ENCODE data around the gene DGKQ.

DGKQ gene

GRCh38 chr4:1019320-1019719 is 46.0 kb upstream of the DGKQ start:
- no peak overlapping the region for H3K4me3 ChIP-seq (ENCODE audit: low read length)

GRCh38 chr4:1018147-1019020 is 45.0 kb upstream of the DGKQ start:
- no peaks in the 10 kb centered on the region for H3K79me2 ChIP-seq (ENCODE audit: control insufficient read depth, insufficient read depth, low read length)
- no peak overlapping the region for H4K8ac ChIP-seq (ENCODE audit: low read depth, low read length)
- no peak overlapping the region for H3K23ac ChIP-seq (ENCODE audit: low read length)
- no peak overlapping the region for H3K56ac ChIP-seq (ENCODE audit: low read length)
- no peak overlapping the region for H3K4me2 ChIP-seq (ENCODE audit: low read length)
- no peak overlapping the region for H4K5ac ChIP-seq (ENCODE audit: low read length)
- WGBS (ENCODE audit: extremely low coverage, insufficient coverage, low lambda C conversion rate): no CpG with 5 or more reads among the region's 29 CpGs
- H3K18ac ChIP-seq (ENCODE audit: low read length): no peak overlapping the region
- no peak overlapping the region for H3K27ac ChIP-seq (ENCODE audit: low read depth, low read length)
- no peak overlapping the region for H2BK15ac ChIP-seq (replicated peaks; ENCODE audit: low read depth)
- H3K4me1 ChIP-seq (ENCODE audit: control insufficient read depth, low read depth, low read length): no peaks in the 10 kb centered on the region
- H2BK120ac ChIP-seq (ENCODE audit: low read depth, low read length): no peak overlapping the region
- no peak overlapping the region for H3K4ac ChIP-seq (ENCODE audit: low read depth, low read length)
- no peak overlapping the region for H3K9ac ChIP-seq (ENCODE audit: low read length)
- H3K36me3 ChIP-seq (ENCODE audit: control insufficient read depth, insufficient read depth, low read length): no peaks in the 10 kb centered on the region
- no peak overlapping the region for H2BK5ac ChIP-seq (ENCODE audit: low read length)
- no peak for DNase-seq
- no peaks in the 10 kb centered on the region for H3K79me1 ChIP-seq (ENCODE audit: low read length)
- H2AK5ac ChIP-seq (ENCODE audit: low read length): no peak overlapping the region
- no peak overlapping the region for H3K4me3 ChIP-seq (ENCODE audit: low read length)
- H3K27me3 ChIP-seq (ENCODE audit: insufficient read depth, low read length, poor library complexity): no peaks in the 10 kb centered on the region

More at GRCh38 chr4:1019320-1019719, 46.0 kb upstream of the DGKQ start:
- Histone ChIP-seq H3K9ac (ENCODE audit: low read length) (no peak overlapping the region), H3K79me2 (ENCODE audit: control insufficient read depth, insufficient read depth, low read length) (no peaks in the 10 kb centered on the region), H3K27ac (ENCODE audit: low read depth, low read length) (no peak overlapping the region), H2BK15ac (replicated peaks; ENCODE audit: low read depth) (no peak overlapping the region), H4K5ac (ENCODE audit: low read length) (no peak overlapping the region), H3K56ac (ENCODE audit: low read length) (peak overlapping the region; percentile 44), H3K23ac (ENCODE audit: low read length) (no peak overlapping the region), H2AK5ac (ENCODE audit: low read length) (no peak overlapping the region), H3K4me2 (ENCODE audit: low read length) (no peak overlapping the region), H3K36me3 (ENCODE audit: control insufficient read depth, insufficient read depth, low read length) (no peaks in the 10 kb centered on the region), H2BK120ac (ENCODE audit: low read depth, low read length) (no peak overlapping the region), H3K79me1 (ENCODE audit: low read length) (no peaks in the 10 kb centered on the region), H3K27me3 (ENCODE audit: insufficient read depth, low read length, poor library complexity) (no peaks in the 10 kb centered on the region), H3K18ac (ENCODE audit: low read length) (no peak overlapping the region), H3K4me1 (ENCODE audit: control insufficient read depth, low read depth, low read length) (no peaks in the 10 kb centered on the region), H2BK5ac (ENCODE audit: low read length) (no peak overlapping the region), H3K4ac (ENCODE audit: low read depth, low read length) (no peak overlapping the region), H4K8ac (ENCODE audit: low read depth, low read length) (no peak overlapping the region)
- no CpG with 5 or more reads among the region's 9 CpGs for WGBS (ENCODE audit: extremely low coverage, insufficient coverage, low lambda C conversion rate)
- no peak for DNase-seq

- no peaks in the 10 kb centered on the region for H3K27me3 ChIP-seq (ENCODE audit: insufficient read depth, low read length, poor library complexity)
- no peaks in the 10 kb centered on the region for H3K79me1 ChIP-seq (ENCODE audit: low read length)
- no peak overlapping the region for H2BK120ac ChIP-seq (ENCODE audit: low read depth, low read length)
- H3K23ac ChIP-seq (ENCODE audit: low read length): no peak overlapping the region
- no peaks in the 10 kb centered on the region for H3K4me1 ChIP-seq (ENCODE audit: control insufficient read depth, low read depth, low read length)
- H3K56ac ChIP-seq (ENCODE audit: low read length): no peak overlapping the region
- no peak overlapping the region for H3K4ac ChIP-seq (ENCODE audit: low read depth, low read length)
- H2BK15ac ChIP-seq (replicated peaks; ENCODE audit: low read depth): no peak overlapping the region
- H3K4me2 ChIP-seq (ENCODE audit: low read length): no peak overlapping the region
- no peak overlapping the region for H2BK5ac ChIP-seq (ENCODE audit: low read length)
- H4K8ac ChIP-seq (ENCODE audit: low read depth, low read length): no peak overlapping the region
- no CpG with 5 or more reads among the region's 15 CpGs for WGBS (ENCODE audit: extremely low coverage, insufficient coverage, low lambda C conversion rate)
- no peaks in the 10 kb centered on the region for H3K79me2 ChIP-seq (ENCODE audit: control insufficient read depth, insufficient read depth, low read length)
- no peak overlapping the region for H4K5ac ChIP-seq (ENCODE audit: low read length)
- H2AK5ac ChIP-seq (ENCODE audit: low read length): no peak overlapping the region
- no peak overlapping the region for H3K4me3 ChIP-seq (ENCODE audit: low read length)
- H3K27ac ChIP-seq (ENCODE audit: low read depth, low read length): no peak overlapping the region
- no peak overlapping the region for H3K9ac ChIP-seq (ENCODE audit: low read length)
- no peaks in the 10 kb centered on the region for H3K36me3 ChIP-seq (ENCODE audit: control insufficient read depth, insufficient read depth, low read length)
- DNase-seq: no peak
- H3K18ac ChIP-seq (ENCODE audit: low read length): no peak overlapping the region
These were observed 44.3 kb upstream of the DGKQ start for GRCh38 chr4:1017706-1018105.

- no peak overlapping the region for H3K23ac ChIP-seq (ENCODE audit: low read length)
- no peak overlapping the region for H3K56ac ChIP-seq (ENCODE audit: low read length)
- no peaks in the 10 kb centered on the region for H3K27me3 ChIP-seq (ENCODE audit: insufficient read depth, low read length, poor library complexity)
- H3K4me3 ChIP-seq (ENCODE audit: low read length): no peak overlapping the region
- no peaks in the 10 kb centered on the region for H3K79me1 ChIP-seq (ENCODE audit: low read length)
- no peaks in the 10 kb centered on the region for H3K4me1 ChIP-seq (ENCODE audit: control insufficient read depth, low read depth, low read length)
- no peaks in the 10 kb centered on the region for H3K36me3 ChIP-seq (ENCODE audit: control insufficient read depth, insufficient read depth, low read length)
- H3K4me2 ChIP-seq (ENCODE audit: low read length): no peak overlapping the region
- no peak overlapping the region for H3K18ac ChIP-seq (ENCODE audit: low read length)
- WGBS (ENCODE audit: extremely low coverage, insufficient coverage, low lambda C conversion rate): no CpG with 5 or more reads among the region's 16 CpGs
- H2BK5ac ChIP-seq (ENCODE audit: low read length): no peak overlapping the region
- no peak overlapping the region for H3K27ac ChIP-seq (ENCODE audit: low read depth, low read length)
- no peak overlapping the region for H2BK120ac ChIP-seq (ENCODE audit: low read depth, low read length)
- no peak overlapping the region for H3K4ac ChIP-seq (ENCODE audit: low read depth, low read length)
- H4K8ac ChIP-seq (ENCODE audit: low read depth, low read length): no peak overlapping the region
- no peaks in the 10 kb centered on the region for H3K79me2 ChIP-seq (ENCODE audit: control insufficient read depth, insufficient read depth, low read length)
- no peak overlapping the region for H3K9ac ChIP-seq (ENCODE audit: low read length)
- H2AK5ac ChIP-seq (ENCODE audit: low read length): no peak overlapping the region
- no peak for DNase-seq
- H4K5ac ChIP-seq (ENCODE audit: low read length): no peak overlapping the region
- H2BK15ac ChIP-seq (replicated peaks; ENCODE audit: low read depth): no peak overlapping the region
These were observed 43.8 kb upstream of the DGKQ start for GRCh38 chr4:1017211-1017610.

GRCh38 chr4:1015746-1016145 is 42.4 kb upstream of the DGKQ start:
- no CpG with 5 or more reads among the region's 10 CpGs for WGBS (ENCODE audit: extremely low coverage, insufficient coverage, low lambda C conversion rate)
- DNase-seq: no peak

GRCh38 chr4:1015179-1015578 is 41.8 kb upstream of the DGKQ start:
- Histone ChIP-seq H2BK5ac (ENCODE audit: low read length) (no peak overlapping the region), H4K8ac (ENCODE audit: low read depth, low read length) (no peak overlapping the region), H2BK120ac (ENCODE audit: low read depth, low read length) (no peak overlapping the region), H3K4ac (ENCODE audit: low read depth, low read length) (no peak overlapping the region), H3K4me3 (ENCODE audit: low read length) (no peak overlapping the region), H3K4me1 (ENCODE audit: control insufficient read depth, low read depth, low read length) (no peaks in the 10 kb centered on the region), H3K36me3 (ENCODE audit: control insufficient read depth, insufficient read depth, low read length) (no peaks in the 10 kb centered on the region), H2BK15ac (replicated peaks; ENCODE audit: low read depth) (no peak overlapping the region), H2AK5ac (ENCODE audit: low read length) (no peak overlapping the region), H3K23ac (ENCODE audit: low read length) (no peak overlapping the region), H3K56ac (ENCODE audit: low read length) (no peak overlapping the region), H3K79me2 (ENCODE audit: control insufficient read depth, insufficient read depth, low read length) (no peaks in the 10 kb centered on the region), H3K18ac (ENCODE audit: low read length) (no peak overlapping the region), H3K27ac (ENCODE audit: low read depth, low read length) (no peak overlapping the region), H4K5ac (ENCODE audit: low read length) (no peak overlapping the region), H3K79me1 (ENCODE audit: low read length) (no peaks in the 10 kb centered on the region), H3K9ac (ENCODE audit: low read length) (no peak overlapping the region), H3K27me3 (ENCODE audit: insufficient read depth, low read length, poor library complexity) (peaks cover 7% of the 10 kb centered on the region), H3K4me2 (ENCODE audit: low read length) (no peak overlapping the region)
- no CpG with 5 or more reads among the region's 8 CpGs for WGBS (ENCODE audit: extremely low coverage, insufficient coverage, low lambda C conversion rate)
- DNase-seq: no peak

More at GRCh38 chr4:1015746-1016145, 42.4 kb upstream of the DGKQ start:
- H3K27me3 ChIP-seq (ENCODE audit: insufficient read depth, low read length, poor library complexity): peaks cover 2% of the 10 kb centered on the region
- no peak overlapping the region for H3K4ac ChIP-seq (ENCODE audit: low read depth, low read length)
- H2BK15ac ChIP-seq (replicated peaks; ENCODE audit: low read depth): no peak overlapping the region
- no peaks in the 10 kb centered on the region for H3K79me2 ChIP-seq (ENCODE audit: control insufficient read depth, insufficient read depth, low read length)
- H3K27ac ChIP-seq (ENCODE audit: low read depth, low read length): no peak overlapping the region
- H2BK120ac ChIP-seq (ENCODE audit: low read depth, low read length): no peak overlapping the region
- H3K18ac ChIP-seq (ENCODE audit: low read length): no peak overlapping the region
- H3K23ac ChIP-seq (ENCODE audit: low read length): no peak overlapping the region
- no peak overlapping the region for H2AK5ac ChIP-seq (ENCODE audit: low read length)
- H3K56ac ChIP-seq (ENCODE audit: low read length): no peak overlapping the region
- no peak overlapping the region for H3K9ac ChIP-seq (ENCODE audit: low read length)
- H3K36me3 ChIP-seq (ENCODE audit: control insufficient read depth, insufficient read depth, low read length): no peaks in the 10 kb centered on the region
- no peaks in the 10 kb centered on the region for H3K4me1 ChIP-seq (ENCODE audit: control insufficient read depth, low read depth, low read length)
- no peak overlapping the region for H3K4me3 ChIP-seq (ENCODE audit: low read length)
- no peak overlapping the region for H2BK5ac ChIP-seq (ENCODE audit: low read length)
- no peaks in the 10 kb centered on the region for H3K79me1 ChIP-seq (ENCODE audit: low read length)
- H3K4me2 ChIP-seq (ENCODE audit: low read length): no peak overlapping the region
- H4K5ac ChIP-seq (ENCODE audit: low read length): no peak overlapping the region
- no peak overlapping the region for H4K8ac ChIP-seq (ENCODE audit: low read depth, low read length)

Data from mesendoderm (in vitro differentiated cells).